Lower leg skin (tissue), 3 donors: Measurements from ENCODE around the gene LGR6.

ENCODE experiments used
- POLR2A ChIP-seq, 2 donors: fragments of 450-650 bp; IDR thresholded peaks; one replicate each; pipeline ENCODE4 v1.6.1; 2016 to 2017; ENCODE audit warnings: antibody characterized with exemption in 2 of 2, mild to moderate bottlenecking in 1 of 2, moderate library complexity in 1 of 2
- TF ChIP-seq, protein P1 (sequence below), 3 donors: fragments of 450-650 bp; IDR thresholded peaks; one replicate each; pipeline ENCODE4 v1.5.1; 2016; ENCODE audit warnings: antibody characterized with exemption in 3 of 3, mild to moderate bottlenecking in 3 of 3, moderate library complexity in 2 of 3

DNA sequence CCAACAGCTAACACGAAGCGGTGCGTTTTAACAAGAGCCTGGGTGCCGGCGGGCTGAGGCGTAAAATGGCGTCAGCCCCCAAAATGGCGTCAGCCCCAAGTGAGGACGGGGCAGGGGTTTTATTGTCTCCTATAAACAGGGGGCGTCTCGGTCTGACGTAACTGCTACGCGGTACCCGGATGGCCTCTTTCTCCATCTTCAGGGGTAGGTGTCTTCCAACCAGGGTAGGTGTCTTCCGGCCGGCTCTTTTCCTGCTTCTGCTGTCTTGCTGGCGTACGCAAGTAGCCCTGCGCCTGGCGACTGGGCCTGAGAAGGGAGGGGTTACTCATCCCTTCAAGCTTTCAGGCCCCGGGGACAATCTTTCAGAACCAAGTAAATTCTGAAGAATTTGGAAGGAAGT, 45.3 kb downstream of the LGR6 start:
- TF ChIP-seq, protein P1, sequence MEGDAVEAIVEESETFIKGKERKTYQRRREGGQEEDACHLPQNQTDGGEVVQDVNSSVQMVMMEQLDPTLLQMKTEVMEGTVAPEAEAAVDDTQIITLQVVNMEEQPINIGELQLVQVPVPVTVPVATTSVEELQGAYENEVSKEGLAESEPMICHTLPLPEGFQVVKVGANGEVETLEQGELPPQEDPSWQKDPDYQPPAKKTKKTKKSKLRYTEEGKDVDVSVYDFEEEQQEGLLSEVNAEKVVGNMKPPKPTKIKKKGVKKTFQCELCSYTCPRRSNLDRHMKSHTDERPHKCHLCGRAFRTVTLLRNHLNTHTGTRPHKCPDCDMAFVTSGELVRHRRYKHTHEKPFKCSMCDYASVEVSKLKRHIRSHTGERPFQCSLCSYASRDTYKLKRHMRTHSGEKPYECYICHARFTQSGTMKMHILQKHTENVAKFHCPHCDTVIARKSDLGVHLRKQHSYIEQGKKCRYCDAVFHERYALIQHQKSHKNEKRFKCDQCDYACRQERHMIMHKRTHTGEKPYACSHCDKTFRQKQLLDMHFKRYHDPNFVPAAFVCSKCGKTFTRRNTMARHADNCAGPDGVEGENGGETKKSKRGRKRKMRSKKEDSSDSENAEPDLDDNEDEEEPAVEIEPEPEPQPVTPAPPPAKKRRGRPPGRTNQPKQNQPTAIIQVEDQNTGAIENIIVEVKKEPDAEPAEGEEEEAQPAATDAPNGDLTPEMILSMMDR (IDR thresholded peaks at IDR 0.05) = no peak
- no peak for TF ChIP-seq POLR2A (IDR thresholded peaks at IDR 0.05)
